Liver (tissue), 9 donors: ENCODE results near the gene FAM8A1. TPM values are rescaled to one million over a fixed set of nuclear protein-coding genes. Genes with fewer than 3 reads are reported as not detected.

Experiments
- DNase-seq: peaks from one replicate; pipeline ENCODE4 v3.0.0-alpha.2; 2017; ENCODE audit warnings: low spot score
- H3K27ac ChIP-seq, 2 donors: one replicate each; pipeline ENCODE4 v1.7.0; 2013; ENCODE audit warnings: inconsistent platforms in 2 of 2, low read length in 2 of 2, control low read depth in 1 of 2, low read depth in 1 of 2, mild to moderate bottlenecking in 1 of 2
- H3K27me3 ChIP-seq, 4 donors: one replicate each; pipeline versions ENCODE4 v1.6.1 to v1.7.0; 2013; ENCODE audit warnings: low read length in 3 of 4, inconsistent platforms in 1 of 4, mild to moderate bottlenecking in 1 of 4, moderate library complexity in 1 of 4; ENCODE audit not compliant: control insufficient read depth in 4 of 4, insufficient read depth in 4 of 4
- H3K36me3 ChIP-seq, 4 donors: one replicate each; pipeline versions ENCODE4 v1.6.1 to v1.7.0; 2013; ENCODE audit warnings: low read length in 3 of 4, mild to moderate bottlenecking in 3 of 4, low read depth in 1 of 4, moderate library complexity in 1 of 4; ENCODE audit not compliant: control insufficient read depth in 4 of 4, insufficient read depth in 3 of 4
- H3K4me1 ChIP-seq, 4 donors: one replicate each; pipeline versions ENCODE4 v1.6.1 to v1.7.0; 2013; ENCODE audit warnings: low read length in 3 of 4, mild to moderate bottlenecking in 3 of 4, moderate library complexity in 1 of 4; ENCODE audit not compliant: control insufficient read depth in 4 of 4, insufficient read depth in 4 of 4
- H3K4me3 ChIP-seq, 3 donors: one replicate each; pipeline versions ENCODE4 v1.6.1 to v1.7.0; 2013; ENCODE audit warnings: low read length in 3 of 3, control low read depth in 1 of 3, low read depth in 1 of 3, mild to moderate bottlenecking in 1 of 3
- H3K9ac ChIP-seq, 2 donors: one replicate each; pipeline ENCODE4 v1.7.0; 2013; ENCODE audit warnings: low read length in 2 of 2, mild to moderate bottlenecking in 2 of 2, moderate library complexity in 2 of 2, control low read depth in 1 of 2, low read depth in 1 of 2
- H3K9me3 ChIP-seq, 4 donors: one replicate each; pipeline versions ENCODE4 v1.6.1 to v1.7.0; 2013; ENCODE audit warnings: low read length in 3 of 4; ENCODE audit not compliant: control insufficient read depth in 4 of 4
- ATF3 ChIP-seq: IDR thresholded peaks from 2 replicates; pipeline ENCODE4 v1.6.1; 2016; ENCODE audit warnings: antibody characterized with exemption
- CTCF ChIP-seq: fragments of 150-350 bp; IDR thresholded peaks from 2 replicates; pipeline ENCODE4 v1.5.1; 2017; ENCODE audit warnings: improper control_type of control experiment, low read depth, low read length; ENCODE audit not compliant: missing input control
- EGR1 ChIP-seq, 2 donors: IDR thresholded peaks; 2 replicates each; pipeline ENCODE4 v1.6.1; 2016 to 2018; ENCODE audit warnings: antibody characterized with exemption in 2 of 2, low read depth in 2 of 2
- FOXA1 ChIP-seq: IDR thresholded peaks from 2 replicates; pipeline ENCODE4 v1.6.1; 2016; ENCODE audit warnings: antibody characterized with exemption
- FOXA2 ChIP-seq: IDR thresholded peaks from 2 replicates; pipeline ENCODE4 v1.6.1; 2016; ENCODE audit warnings: antibody characterized with exemption
- GABPA ChIP-seq, 2 donors: IDR thresholded peaks in 1 of 2; conservative IDR thresholded peaks in 1 of 2; 2 replicates each; pipeline ENCODE4 v1.6.1; 2016; ENCODE audit warnings: antibody characterized with exemption in 2 of 2, mild to moderate bottlenecking in 1 of 2, moderate library complexity in 1 of 2
- HNF4A ChIP-seq, 2 donors: conservative IDR thresholded peaks; 2 replicates each; pipeline ENCODE4 v1.6.1; 2016; ENCODE audit warnings: antibody characterized with exemption in 2 of 2, mild to moderate bottlenecking in 2 of 2
- HNF4G ChIP-seq: IDR thresholded peaks from 2 replicates; pipeline ENCODE4 v1.6.1; 2016; ENCODE audit warnings: antibody characterized with exemption
- JUND ChIP-seq, 2 donors: IDR thresholded peaks; 2 replicates each; pipeline ENCODE4 v1.6.1; 2016; ENCODE audit warnings: antibody characterized with exemption in 2 of 2
- MAX ChIP-seq: IDR thresholded peaks from 2 replicates; pipeline ENCODE4 v1.6.1; 2016; ENCODE audit warnings: antibody characterized with exemption
- NR2F2 ChIP-seq: IDR thresholded peaks from 2 replicates; pipeline ENCODE4 v1.6.1; 2016; ENCODE audit warnings: antibody characterized with exemption
- RAD21 ChIP-seq, 2 donors: IDR thresholded peaks; 2 replicates each; pipeline ENCODE4 v1.6.1; 2016; ENCODE audit warnings: antibody characterized with exemption in 2 of 2, mild to moderate bottlenecking in 2 of 2
- REST ChIP-seq: IDR thresholded peaks from 2 replicates; pipeline ENCODE4 v1.6.1; 2016; ENCODE audit warnings: antibody characterized with exemption, mild to moderate bottlenecking
- RXRA ChIP-seq, 2 donors: IDR thresholded peaks; 2 replicates each; pipeline ENCODE4 v1.6.1; 2017 to 2018; ENCODE audit warnings: antibody characterized with exemption in 2 of 2, mild to moderate bottlenecking in 1 of 2
- SP1 ChIP-seq: IDR thresholded peaks from 2 replicates; pipeline ENCODE4 v1.6.1; 2018; ENCODE audit warnings: antibody characterized with exemption, mild to moderate bottlenecking
- TAF1 ChIP-seq: conservative IDR thresholded peaks from 2 replicates; pipeline ENCODE4 v1.6.1; 2016; ENCODE audit warnings: antibody characterized with exemption, mild to moderate bottlenecking
- YY1 ChIP-seq: IDR thresholded peaks from 2 replicates; pipeline ENCODE4 v1.6.1; 2016; ENCODE audit warnings: antibody characterized with exemption, mild to moderate bottlenecking
- ZBTB33 ChIP-seq: IDR thresholded peaks from 2 replicates; pipeline ENCODE4 v1.6.1; 2016; ENCODE audit warnings: antibody characterized with exemption
- WGBS: extraction: QIAGEN DNeasy Blood & Tissue Kit; methylation state at CpG from one replicate; pipeline ENCODE4 v1.1.7; 2013; 5-methylcytosine and 5-hydroxymethylcytosine counted together
- polyA plus RNA-seq, 2 donors: library from polyadenylated mRNA; stranded (reverse) in 1 of 2; unstranded in 1 of 2; fragments of 200-250 nt in 1 of 2; fragments of >200 nt in 1 of 2; fragmentation: Nextera tagmentation in 1 of 2; extraction: Ambion mirVana in 1 of 2; gene quantifications; one replicate each; pipeline versions ENCODE4 v1.2.1 to v1.2.3, GENCODE V29; 2013 to 2015
- total RNA-seq, 2 donors: library from RNA; depleted of rRNA; stranded (reverse); fragments of >200 nt; gene quantifications; one replicate each; pipeline ENCODE4 v1.2.3, GENCODE V29; 2014
- donor health status: healthy.
- donor health status: healthy.
- donor health status: healthy.
- donor health status: healthy.
- donor health status: healthy.

FAM8A1 gene
- total and polyA plus RNA-seq, 4 donors = 20.7 to 47.2 (median 20.9) TPM

- TF ChIP-seq GABPA (IDR thresholded peaks at IDR 0.05 in 1 of 2, conservative IDR thresholded peaks at IDR 0.05 in 1 of 2) = no peak
- TF ChIP-seq REST = no peak
- TF ChIP-seq NR2F2 = no peak
- TF ChIP-seq FOXA1 = no peak
- no peak for TF ChIP-seq MAX
- TF ChIP-seq RAD21 (IDR thresholded peaks at IDR 0.05) = no peak
- TF ChIP-seq HNF4G = no peak
- TF ChIP-seq EGR1 (IDR thresholded peaks at IDR 0.05; ENCODE audit: low read depth in 2 of 2) = no peak
- no peak for TF ChIP-seq ZBTB33
- TF ChIP-seq RXRA (IDR thresholded peaks at IDR 0.05) = no peak
- no peak for TF ChIP-seq CTCF
- TF ChIP-seq JUND (IDR thresholded peaks at IDR 0.05) = no peak
- no peak for TF ChIP-seq ATF3
- TF ChIP-seq HNF4A (conservative IDR thresholded peaks at IDR 0.05) = no peak
- TF ChIP-seq FOXA2 = no peak
- TF ChIP-seq TAF1 = no peak
- TF ChIP-seq YY1 = no peak
- no peak for TF ChIP-seq SP1
Measured at GRCh38 chr6:17656092-17656491, 56.0 kb downstream of the FAM8A1 start.

More at GRCh38 chr6:17656092-17656491, 56.0 kb downstream of the FAM8A1 start:
- no peak overlapping the region for H3K27ac ChIP-seq
- no peaks in the 10 kb centered on the region for H3K9me3 ChIP-seq
- DNase-seq = no peak
- no peaks in the 10 kb centered on the region for H3K27me3 ChIP-seq
- H3K4me1 ChIP-seq = no peaks in the 10 kb centered on the region
- no peak overlapping the region for H3K9ac ChIP-seq
- peaks cover 4 to 21% (median 18%) of the 10 kb centered on the region in 4 donors for H3K36me3 ChIP-seq
- H3K4me3 ChIP-seq = no peak overlapping the region
- WGBS = 96% methylated on average over 1 of the region's 1 CpG
